CD4-positive, alpha-beta T cell treated with Interleukin-15 for 4 hours (primary cell): ENCODE data around the gene NADSYN1.

ENCODE experiments used
- DNase-seq: peaks from one replicate; pipeline ENCODE4 v3.0.0-alpha.2; 2020; ENCODE audit warnings: low spot score

NADSYN1 gene

GRCh38 chr11:71474141-71474770 lies 21.3 kb downstream of the NADSYN1 start:
- no peak for DNase-seq

- no peak for DNase-seq
Measured at GRCh38 chr11:71474771-71475483, 21.9 kb downstream of the NADSYN1 start.

GRCh38 chr11:71476031-71476430 lies 23.0 kb downstream of the NADSYN1 start:
- DNase-seq: no peak

- no peak for DNase-seq
Measured at GRCh38 chr11:71476926-71477640, 24.1 kb downstream of the NADSYN1 start.

GRCh38 chr11:71477641-71478527 lies 24.9 kb downstream of the NADSYN1 start:
- no peak for DNase-seq

GRCh38 chr11:71478528-71478840 lies 25.5 kb downstream of the NADSYN1 start:
- no peak for DNase-seq

GRCh38 chr11:71481101-71481960 lies 28.3 kb downstream of the NADSYN1 start:
- no peak for DNase-seq

- DNase-seq: no peak
Measured at GRCh38 chr11:71482216-71482615, 29.2 kb downstream of the NADSYN1 start.

GRCh38 chr11:71482746-71483364 lies 29.9 kb downstream of the NADSYN1 start:
- DNase-seq: no peak

GRCh38 chr11:71483692-71484091 lies 30.7 kb downstream of the NADSYN1 start:
- DNase-seq: no peak

- no peak for DNase-seq
Measured at GRCh38 chr11:71484248-71485062, 31.5 kb downstream of the NADSYN1 start.

GRCh38 chr11:71485063-71485399 lies 32.0 kb downstream of the NADSYN1 start:
- DNase-seq: no peak

GRCh38 chr11:71485466-71485865 lies 32.5 kb downstream of the NADSYN1 start:
- no peak for DNase-seq

GRCh38 chr11:71486320-71486719 lies 33.3 kb downstream of the NADSYN1 start:
- DNase-seq: no peak

- no peak for DNase-seq
Measured at GRCh38 chr11:71488681-71489270, 35.8 kb downstream of the NADSYN1 start.

- no peak for DNase-seq
Measured at GRCh38 chr11:71489311-71490043, 36.5 kb downstream of the NADSYN1 start.

GRCh38 chr11:71490044-71490730 lies 37.2 kb downstream of the NADSYN1 start:
- DNase-seq: no peak

- no peak for DNase-seq
Measured at GRCh38 chr11:71490731-71491390, 37.9 kb downstream of the NADSYN1 start.
